ENCODE results near the gene AADACL3.

Gene AADACL3

GRCh38 chr1:12734651-12735050 is 18.7 kb downstream of the AADACL3 start:
- H3K79me2 ChIP-seq (ENCODE audit: low read length): no peaks in the 10 kb centered on the region
- no peak for DNase-seq
- no peaks in the 10 kb centered on the region for H3K36me3 ChIP-seq (replicated peaks; ENCODE audit: insufficient read depth, low read length)
- no peak overlapping the region for H3K27ac ChIP-seq (ENCODE audit: low read length)
- H3K9me3 ChIP-seq (replicated peaks; ENCODE audit: insufficient read depth, low read length): no peaks in the 10 kb centered on the region
- H3K4me3 ChIP-seq (ENCODE audit: low read length): no peak overlapping the region
- no peak overlapping the region for H3K9ac ChIP-seq (ENCODE audit: low read length)
- no peaks in the 10 kb centered on the region for H3K9me2 ChIP-seq (replicated peaks; ENCODE audit: insufficient read depth, low read length)
- no peaks in the 10 kb centered on the region for H4K20me1 ChIP-seq (ENCODE audit: insufficient read depth, low read length)
- peaks cover 9% of the 10 kb centered on the region; the same call in 1 of the 2 replicates for H3K27me3 ChIP-seq (replicated peaks; ENCODE audit: insufficient read depth, low read length)
- no peak overlapping the region for H2AFZ ChIP-seq (ENCODE audit: low read length)
- H3F3A ChIP-seq (ENCODE audit: insufficient read depth, low read length): no peaks in the 10 kb centered on the region
- TF ChIP-seq EZH2phosphoT487 (IDR thresholded peaks at IDR 0.05; ENCODE audit: low read length): no peak
- no peak for TF ChIP-seq CTCF (IDR thresholded peaks at IDR 0.05; ENCODE audit: low read length)
- TF ChIP-seq EZH2 (optimal IDR thresholded peaks at IDR 0.05; ENCODE audit: low read depth, low read length): no peak
- H3K4me2 ChIP-seq (ENCODE audit: low read depth, low read length): no peak overlapping the region
- no peaks in the 10 kb centered on the region for H3K4me1 ChIP-seq (ENCODE audit: low read length)

GRCh38 chr1:12738934-12739333 is 23.0 kb downstream of the AADACL3 start:
- H4K20me1 ChIP-seq (ENCODE audit: insufficient read depth, low read length): no peaks in the 10 kb centered on the region
- H3K27me3 ChIP-seq (replicated peaks; ENCODE audit: insufficient read depth, low read length): peaks cover 36% of the 10 kb centered on the region
- H3K9me3 ChIP-seq (replicated peaks; ENCODE audit: insufficient read depth, low read length): no peaks in the 10 kb centered on the region
- no peak overlapping the region for H3K4me2 ChIP-seq (ENCODE audit: low read depth, low read length)
- H3K4me3 ChIP-seq (ENCODE audit: low read length): no peak overlapping the region
- no peaks in the 10 kb centered on the region for H3K9me2 ChIP-seq (replicated peaks; ENCODE audit: insufficient read depth, low read length)
- TF ChIP-seq CTCF (IDR thresholded peaks at IDR 0.05; ENCODE audit: low read length) (no peak), EZH2 (optimal IDR thresholded peaks at IDR 0.05; ENCODE audit: low read depth, low read length) (no peak)
- DNase-seq: no peak
- no peaks in the 10 kb centered on the region for H3K4me1 ChIP-seq (ENCODE audit: low read length)
- no peak overlapping the region for H3K9ac ChIP-seq (ENCODE audit: low read length)
- H3K36me3 ChIP-seq (replicated peaks; ENCODE audit: insufficient read depth, low read length): no peaks in the 10 kb centered on the region
- H3K27ac ChIP-seq (ENCODE audit: low read length): no peak overlapping the region
- H2AFZ ChIP-seq (ENCODE audit: low read length): no peak overlapping the region
- H3K79me2 ChIP-seq (ENCODE audit: low read length): no peaks in the 10 kb centered on the region
- no peaks in the 10 kb centered on the region for H3F3A ChIP-seq (ENCODE audit: insufficient read depth, low read length)

GRCh38 chr1:12739613-12740012 is 23.7 kb downstream of the AADACL3 start:
- no peaks in the 10 kb centered on the region for H3K79me2 ChIP-seq (ENCODE audit: low read length)
- H3K4me2 ChIP-seq (ENCODE audit: low read depth, low read length): no peak overlapping the region
- H4K20me1 ChIP-seq (ENCODE audit: insufficient read depth, low read length): no peaks in the 10 kb centered on the region
- H3K27ac ChIP-seq (ENCODE audit: low read length): no peak overlapping the region
- TF ChIP-seq EZH2 (optimal IDR thresholded peaks at IDR 0.05; ENCODE audit: low read depth, low read length): no peak
- TF ChIP-seq CTCF (IDR thresholded peaks at IDR 0.05; ENCODE audit: low read length): no peak
- TF ChIP-seq EZH2phosphoT487 (IDR thresholded peaks at IDR 0.05; ENCODE audit: low read length): no peak
- H3K27me3 ChIP-seq (replicated peaks; ENCODE audit: insufficient read depth, low read length): peaks cover 43% of the 10 kb centered on the region
- no peaks in the 10 kb centered on the region for H3K9me2 ChIP-seq (replicated peaks; ENCODE audit: insufficient read depth, low read length)
- no peaks in the 10 kb centered on the region for H3K4me1 ChIP-seq (ENCODE audit: low read length)
- H2AFZ ChIP-seq (ENCODE audit: low read length): no peak overlapping the region
- H3K36me3 ChIP-seq (replicated peaks; ENCODE audit: insufficient read depth, low read length): no peaks in the 10 kb centered on the region
- H3K4me3 ChIP-seq (ENCODE audit: low read length): no peak overlapping the region
- no peaks in the 10 kb centered on the region for H3F3A ChIP-seq (ENCODE audit: insufficient read depth, low read length)
- no peak overlapping the region for H3K9ac ChIP-seq (ENCODE audit: low read length)
- no peak for DNase-seq
- no peaks in the 10 kb centered on the region for H3K9me3 ChIP-seq (replicated peaks; ENCODE audit: insufficient read depth, low read length)

Data from MM.1S (cell line).